Ishikawa (cell line): Measurements from ENCODE around the gene TBC1D9.

ENCODE experiments used
- CEBPB ChIP-seq: IDR thresholded peaks from 2 replicates; pipeline ENCODE4 v1.6.1; 2012
- CREB1 ChIP-seq: IDR thresholded peaks from 2 replicates; pipeline ENCODE4 v1.6.1; 2012; ENCODE audit warnings: low read depth
- EGR1 ChIP-seq: IDR thresholded peaks from 2 replicates; pipeline ENCODE4 v1.6.1; 2012
- EP300 ChIP-seq: IDR thresholded peaks from 2 replicates; pipeline ENCODE4 v1.6.1; 2012; ENCODE audit warnings: borderline replicate concordance
- FOXM1 ChIP-seq: IDR thresholded peaks from 2 replicates; pipeline ENCODE4 v1.6.1; 2012; ENCODE audit warnings: low read depth, borderline replicate concordance
- NFIC ChIP-seq: IDR thresholded peaks from 2 replicates; pipeline ENCODE4 v1.6.1; 2012
- RAD21 ChIP-seq: IDR thresholded peaks from 2 replicates; pipeline ENCODE4 v1.6.1; 2012; ENCODE audit warnings: low read depth
- TAF1 ChIP-seq: IDR thresholded peaks from 2 replicates; pipeline ENCODE4 v1.6.1; 2012; ENCODE audit warnings: low read depth, mild to moderate bottlenecking
- TCF12 ChIP-seq: IDR thresholded peaks from 2 replicates; pipeline ENCODE4 v1.6.1; 2012; ENCODE audit warnings: low read depth
- TEAD4 ChIP-seq: IDR thresholded peaks from 2 replicates; pipeline ENCODE4 v1.6.1; 2012
- YY1 ChIP-seq: IDR thresholded peaks from 2 replicates; pipeline ENCODE4 v1.6.1; 2012; ENCODE audit warnings: low read depth
- ZBTB7A ChIP-seq: IDR thresholded peaks from 2 replicates; pipeline ENCODE4 v1.6.1; 2012; ENCODE audit warnings: low read depth
- TF ChIP-seq, protein P1 (sequence below): IDR thresholded peaks from 2 replicates; pipeline ENCODE4 v1.6.1; 2012; ENCODE audit warnings: low read depth, mild to moderate bottlenecking
- TF ChIP-seq, protein P2 (sequence below): IDR thresholded peaks from 2 replicates; pipeline ENCODE4 v1.6.1; 2012
- TF ChIP-seq, protein P3 (sequence below): IDR thresholded peaks from 2 replicates; pipeline ENCODE4 v1.6.1; 2012

The TBC1D9 gene

DNA sequence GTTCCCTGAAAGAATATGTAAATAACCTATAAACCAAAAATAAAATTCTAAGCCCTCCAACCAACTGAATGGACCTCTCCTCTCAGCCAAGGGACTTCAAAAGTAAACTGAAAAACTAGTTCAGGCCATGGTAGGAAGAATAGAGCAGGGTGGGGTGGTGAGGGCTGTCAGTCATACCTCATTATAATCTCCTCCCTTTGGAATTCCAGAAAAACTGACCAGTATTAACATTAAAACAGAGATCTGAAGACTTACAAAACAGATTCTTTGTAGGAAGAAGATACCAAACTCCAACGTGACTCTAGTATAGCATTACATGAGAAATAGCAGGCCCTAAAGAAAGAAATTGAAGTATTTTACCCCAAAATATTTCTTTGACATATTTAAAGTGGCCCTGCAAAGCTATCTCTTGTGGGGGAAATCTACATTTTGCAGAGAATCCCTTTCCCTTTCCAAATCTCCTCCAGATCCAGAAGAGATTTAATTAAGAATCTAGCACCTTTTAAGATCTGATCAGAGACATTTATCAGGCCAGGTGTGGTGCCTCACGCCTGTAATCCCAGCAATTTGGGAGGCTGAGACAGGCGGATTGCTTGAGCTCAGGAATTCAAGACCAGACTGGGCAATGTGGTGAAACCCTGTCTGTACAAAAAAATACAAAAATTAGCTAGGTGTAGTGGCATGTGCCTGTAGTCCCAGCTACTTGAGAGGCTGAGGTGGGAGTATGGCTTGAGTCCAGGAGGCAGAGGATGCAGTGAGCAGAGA, 15.1 kb downstream of the TBC1D9 start:
- TF ChIP-seq NFIC: no peak
- TF ChIP-seq TAF1: no peak
- no peak for TF ChIP-seq YY1
- no peak for TF ChIP-seq CREB1
- no peak for TF ChIP-seq CEBPB
- TF ChIP-seq, protein P1, sequence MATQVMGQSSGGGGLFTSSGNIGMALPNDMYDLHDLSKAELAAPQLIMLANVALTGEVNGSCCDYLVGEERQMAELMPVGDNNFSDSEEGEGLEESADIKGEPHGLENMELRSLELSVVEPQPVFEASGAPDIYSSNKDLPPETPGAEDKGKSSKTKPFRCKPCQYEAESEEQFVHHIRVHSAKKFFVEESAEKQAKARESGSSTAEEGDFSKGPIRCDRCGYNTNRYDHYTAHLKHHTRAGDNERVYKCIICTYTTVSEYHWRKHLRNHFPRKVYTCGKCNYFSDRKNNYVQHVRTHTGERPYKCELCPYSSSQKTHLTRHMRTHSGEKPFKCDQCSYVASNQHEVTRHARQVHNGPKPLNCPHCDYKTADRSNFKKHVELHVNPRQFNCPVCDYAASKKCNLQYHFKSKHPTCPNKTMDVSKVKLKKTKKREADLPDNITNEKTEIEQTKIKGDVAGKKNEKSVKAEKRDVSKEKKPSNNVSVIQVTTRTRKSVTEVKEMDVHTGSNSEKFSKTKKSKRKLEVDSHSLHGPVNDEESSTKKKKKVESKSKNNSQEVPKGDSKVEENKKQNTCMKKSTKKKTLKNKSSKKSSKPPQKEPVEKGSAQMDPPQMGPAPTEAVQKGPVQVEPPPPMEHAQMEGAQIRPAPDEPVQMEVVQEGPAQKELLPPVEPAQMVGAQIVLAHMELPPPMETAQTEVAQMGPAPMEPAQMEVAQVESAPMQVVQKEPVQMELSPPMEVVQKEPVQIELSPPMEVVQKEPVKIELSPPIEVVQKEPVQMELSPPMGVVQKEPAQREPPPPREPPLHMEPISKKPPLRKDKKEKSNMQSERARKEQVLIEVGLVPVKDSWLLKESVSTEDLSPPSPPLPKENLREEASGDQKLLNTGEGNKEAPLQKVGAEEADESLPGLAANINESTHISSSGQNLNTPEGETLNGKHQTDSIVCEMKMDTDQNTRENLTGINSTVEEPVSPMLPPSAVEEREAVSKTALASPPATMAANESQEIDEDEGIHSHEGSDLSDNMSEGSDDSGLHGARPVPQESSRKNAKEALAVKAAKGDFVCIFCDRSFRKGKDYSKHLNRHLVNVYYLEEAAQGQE: no peak

DNA sequence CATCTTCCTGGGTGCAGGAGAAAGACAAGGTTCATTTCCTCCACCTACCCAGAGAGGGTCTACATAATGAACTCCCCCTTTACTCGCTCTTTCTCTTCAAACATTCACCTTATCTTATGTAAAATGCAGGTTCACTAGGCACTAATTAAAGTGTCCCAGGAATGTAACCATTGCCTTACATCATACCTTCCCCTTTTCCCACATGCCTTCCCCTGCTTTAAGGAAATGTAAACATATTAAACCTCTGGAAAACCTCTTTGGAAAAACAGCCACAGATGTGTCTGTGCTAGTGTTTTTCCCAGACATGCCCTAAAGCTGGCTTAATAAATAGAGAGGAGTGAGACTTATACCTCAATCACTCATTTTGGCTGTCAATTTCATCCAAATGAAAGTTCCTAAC, 15.8 kb downstream of the TBC1D9 start:
- TF ChIP-seq, protein P2, sequence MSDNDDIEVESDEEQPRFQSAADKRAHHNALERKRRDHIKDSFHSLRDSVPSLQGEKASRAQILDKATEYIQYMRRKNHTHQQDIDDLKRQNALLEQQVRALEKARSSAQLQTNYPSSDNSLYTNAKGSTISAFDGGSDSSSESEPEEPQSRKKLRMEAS: no peak
- no peak for TF ChIP-seq TEAD4
- TF ChIP-seq CEBPB: no peak
- TF ChIP-seq EGR1: no peak
- no peak for TF ChIP-seq TAF1
- no peak for TF ChIP-seq ZBTB7A
- no peak for TF ChIP-seq YY1
- TF ChIP-seq NFIC: no peak

DNA sequence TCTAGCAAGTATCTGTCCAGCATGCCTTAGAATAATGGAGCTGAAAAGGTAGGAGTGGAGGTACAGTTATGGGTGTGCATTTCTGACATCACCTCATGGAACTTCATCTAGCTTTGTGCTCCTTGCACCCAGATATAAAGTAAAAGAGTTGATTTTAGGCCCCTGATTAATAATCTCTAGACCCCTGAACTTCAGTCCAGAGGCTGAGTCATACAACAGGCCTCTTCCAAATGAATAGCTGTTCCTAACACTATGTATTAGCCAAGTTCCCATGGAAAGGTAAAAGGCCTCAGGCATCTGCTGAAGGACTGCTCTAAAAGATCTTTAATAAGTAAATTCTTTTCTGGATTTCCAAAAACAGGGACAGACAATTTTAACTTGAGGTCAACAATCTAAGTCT, 16.2 kb downstream of the TBC1D9 start:
- TF ChIP-seq RAD21 (no peak), CEBPB (no peak), TEAD4 (no peak), TAF1 (no peak), FOXM1 (no peak), NFIC (no peak), CREB1 (no peak), YY1 (no peak), ZBTB7A (no peak), EGR1 (no peak)
- TF ChIP-seq, protein P3, sequence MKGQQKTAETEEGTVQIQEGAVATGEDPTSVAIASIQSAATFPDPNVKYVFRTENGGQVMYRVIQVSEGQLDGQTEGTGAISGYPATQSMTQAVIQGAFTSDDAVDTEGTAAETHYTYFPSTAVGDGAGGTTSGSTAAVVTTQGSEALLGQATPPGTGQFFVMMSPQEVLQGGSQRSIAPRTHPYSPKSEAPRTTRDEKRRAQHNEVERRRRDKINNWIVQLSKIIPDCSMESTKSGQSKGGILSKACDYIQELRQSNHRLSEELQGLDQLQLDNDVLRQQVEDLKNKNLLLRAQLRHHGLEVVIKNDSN: no peak
- TF ChIP-seq, protein P2: no peak
- TF ChIP-seq, protein P1: no peak

DNA sequence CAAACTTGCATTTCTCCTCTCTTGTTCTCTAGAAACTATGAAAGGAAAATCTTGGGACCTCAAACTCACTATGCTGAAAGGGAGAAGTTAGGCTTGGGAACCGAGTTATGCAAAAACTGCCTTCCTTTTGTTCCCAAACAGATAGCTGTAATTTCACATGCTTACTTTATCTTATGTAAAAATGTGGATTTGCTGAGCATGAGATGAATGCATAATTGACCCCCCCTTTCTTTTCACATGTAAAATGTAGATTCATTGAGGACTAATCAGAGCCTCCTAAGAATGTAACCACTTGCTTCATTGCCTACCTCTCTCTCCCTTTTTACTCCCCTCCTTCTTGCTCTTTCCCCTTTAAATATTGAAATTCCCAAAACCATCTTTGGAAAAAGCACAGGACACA, 18.0 kb downstream of the TBC1D9 start:
- TF ChIP-seq NFIC (no peak), FOXM1 (no peak), EGR1 (no peak), ZBTB7A (no peak)
- TF ChIP-seq, protein P1: no peak

DNA sequence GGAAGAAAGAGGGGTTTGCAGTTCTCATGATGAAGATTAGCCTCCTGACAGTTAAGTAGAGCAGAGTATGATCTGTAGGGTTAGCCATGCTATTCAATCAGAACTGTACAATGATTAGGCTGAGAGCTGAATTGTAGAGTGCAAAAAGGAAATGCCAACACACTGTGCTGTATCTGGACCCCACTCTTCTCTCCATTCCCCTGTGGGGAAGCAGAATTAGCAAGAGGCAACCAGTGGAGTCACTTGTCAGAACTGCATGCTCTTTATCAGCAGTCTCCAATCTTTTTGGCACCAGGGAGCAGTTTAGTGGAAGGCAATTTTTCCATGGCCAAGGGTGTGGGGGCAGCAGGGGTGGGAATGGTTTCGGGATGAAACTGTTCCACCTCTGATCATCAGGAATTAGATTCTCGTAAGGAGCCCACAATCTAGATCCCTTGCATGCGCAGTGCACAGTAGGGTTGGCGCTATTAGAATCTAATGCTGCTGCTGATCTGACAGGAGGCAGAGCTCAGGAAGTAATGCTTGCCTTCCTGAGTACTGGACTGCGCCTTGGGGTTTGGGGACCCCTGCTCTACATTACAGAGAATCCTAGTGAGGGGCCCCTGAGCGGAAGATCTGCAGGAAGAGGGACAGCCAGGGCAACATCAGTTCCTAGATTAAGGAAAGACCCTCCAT, 19.4 kb downstream of the TBC1D9 start:
- TF ChIP-seq EP300 (no peak), TAF1 (no peak), TCF12 (no peak), ZBTB7A (no peak), CEBPB (no peak), EGR1 (no peak)
- TF ChIP-seq, protein P1: no peak
